Panc1 (cell line): Measurements from ENCODE around the gene OSTF1. TPM values are rescaled to one million over a fixed set of nuclear protein-coding genes. Genes with fewer than 3 reads are reported as not detected.

Source experiments
- ATAC-seq: fragments of 200-7000 bp; cut with Tn5 transposase; 2 replicates; pipeline ENCODE4 v1.9.1; 2020; ENCODE audit warnings: mild to moderate bottlenecking, moderate library complexity
- BruUV-seq: library from RNA; stranded (reverse); fragments of 400-500 nt; replicated peaks from 2 replicates; lab custom pipeline; 2021; lab: Mats Ljungman, UMichigan
- CTCF ChIA-PET: fragments of 300-600 bp; sonication (Branson Sonifier 250); formaldehyde crosslinking; loops from one replicate; lab custom pipeline; 2022; ENCODE audit warnings: antibody characterized with exemption; lab: Charles Lee
- POLR2A ChIA-PET: fragments of 300-600 bp; sonication (Branson Sonifier 250); formaldehyde crosslinking; loops from one replicate; lab custom pipeline; 2022; ENCODE audit warnings: antibody characterized with exemption; lab: Charles Lee
- DNase-seq: peaks from one replicate; pipeline ENCODE4 v3.0.0-alpha.2; 2010; ENCODE audit warnings: low read depth, low spot score
- H3K27ac ChIP-seq: 2 replicates; pipeline ENCODE4 v1.5.1; 2011; ENCODE audit warnings: mild to moderate bottlenecking, low read length, inconsistent platforms
- H3K27me3 ChIP-seq: fragments of 200-500 bp; sonication (Bioruptor generic); 2 replicates; pipeline ENCODE4 v1.6.0; 2014; ENCODE audit warnings: low read length, inconsistent platforms; ENCODE audit not compliant: control insufficient read depth, insufficient read depth
- H3K36me3 ChIP-seq: fragments of 200-500 bp; sonication (Bioruptor generic); 2 replicates; pipeline ENCODE4 v1.5.1; 2014; ENCODE audit warnings: inconsistent platforms, mild to moderate bottlenecking, low read length, moderate library complexity; ENCODE audit not compliant: control insufficient read depth, insufficient read depth
- H3K4me1 ChIP-seq: 2 replicates; pipeline ENCODE4 v1.5.1; 2011; ENCODE audit warnings: inconsistent platforms, mild to moderate bottlenecking, low read length, moderate library complexity; ENCODE audit not compliant: control insufficient read depth, insufficient read depth
- H3K4me3 ChIP-seq, 2 experiments: 2 replicates each; pipeline ENCODE4 v1.5.1; 2011 to 2012; ENCODE audit warnings: low read depth in 2 of 2, low read length in 2 of 2, mild to moderate bottlenecking in 2 of 2, inconsistent platforms in 1 of 2, moderate library complexity in 1 of 2
- H3K9me3 ChIP-seq: fragments of 200-500 bp; sonication (Bioruptor generic); 2 replicates; pipeline ENCODE4 v1.5.1; 2014; ENCODE audit warnings: low read depth, mild to moderate bottlenecking, inconsistent platforms, low read length, moderate library complexity; ENCODE audit not compliant: control insufficient read depth, insufficient read depth
- CTCF ChIP-seq: fragments of 450-650 bp; IDR thresholded peaks from 2 replicates; pipeline ENCODE4 v1.5.1; 2017; ENCODE audit warnings: mild to moderate bottlenecking
- POLR2AphosphoS5 ChIP-seq: IDR thresholded peaks from 2 replicates; pipeline ENCODE4 v1.6.1; 2012; ENCODE audit warnings: mild to moderate bottlenecking, low read depth, low read length, moderate library complexity
- REST ChIP-seq, 2 experiments: IDR thresholded peaks; 2 replicates each; pipeline ENCODE4 v1.6.1; 2011 to 2012; ENCODE audit warnings: low read depth in 2 of 2, control low read depth in 1 of 2, low read length in 1 of 2, mild to moderate bottlenecking in 1 of 2, moderate library complexity in 1 of 2; ENCODE audit not compliant: insufficient read depth in 1 of 2
- SIN3A ChIP-seq: IDR thresholded peaks from 2 replicates; pipeline ENCODE4 v1.6.1; 2012; ENCODE audit warnings: low read depth, mild to moderate bottlenecking, low read length, moderate library complexity, borderline replicate concordance; ENCODE audit not compliant: insufficient read depth
- TCF7L2 ChIP-seq: IDR thresholded peaks from 2 replicates; pipeline ENCODE4 v1.6.1; 2011; ENCODE audit warnings: mild to moderate bottlenecking, low read depth, low read length, inconsistent platforms
- in situ Hi-C: cut with HindIII; loops from 2 replicates; pipeline ENCODE4 v1.10.0; 2016; ENCODE audit warnings: low sequenced_read_pairs, low pct_unique_long_range_greater_than_20kb
- intact Hi-C: fragments of 100-400 bp; cut with micrococcal nuclease; formaldehyde crosslinking; loops from one replicate; pipeline ENCODE4 v1.10.0; 2022; ENCODE audit not compliant: unreplicated experiment
- total RNA-seq: library from RNA; stranded (reverse); gene quantifications from one replicate; pipeline ENCODE4 v1.2.1, GENCODE V29; 2021; ENCODE audit not compliant: unreplicated experiment

Gene OSTF1
- total RNA-seq, 1 experiment from 2014 or later = 24.6 TPM

- BruUV-seq = no TSS peak
- Histone ChIP-seq H3K27ac (no peak overlapping the region), H3K36me3 (no peaks in the 10 kb centered on the region), H3K9me3 (no peaks in the 10 kb centered on the region), H3K4me1 (no peaks in the 10 kb centered on the region), H3K27me3 (no peaks in the 10 kb centered on the region), H3K4me3 (no peak overlapping the region)
- no peak for TF ChIP-seq REST (IDR thresholded peaks at IDR 0.05; ENCODE audit: insufficient read depth in 1 of 2, low read depth in 2 of 2, low read length in 1 of 2)
- no peak for TF ChIP-seq SIN3A
- no peak for TF ChIP-seq TCF7L2
- no peak for TF ChIP-seq CTCF
- TF ChIP-seq POLR2AphosphoS5 = no peak
- intact Hi-C loops = no loop called here
- ChIA-PET CTCF (no interaction called here), POLR2A (no interaction called here)
- DNase-seq (no peak), ATAC-seq (no peak)
- in situ Hi-C loops = no loop called here
Measured at GRCh38 chr9:75132244-75132643, 43.9 kb downstream of the OSTF1 start.

- no peak overlapping the region for H3K27ac ChIP-seq
- in situ Hi-C loops = no loop called here
- H3K4me1 ChIP-seq = no peaks in the 10 kb centered on the region
- H3K27me3 ChIP-seq = no peaks in the 10 kb centered on the region
- POLR2A ChIA-PET = no interaction called here
- DNase-seq = no peak
- TF ChIP-seq REST (IDR thresholded peaks at IDR 0.05; ENCODE audit: insufficient read depth in 1 of 2, low read depth in 2 of 2, low read length in 1 of 2) (no peak), TCF7L2 (no peak), CTCF (no peak), POLR2AphosphoS5 (no peak), SIN3A (no peak)
- H3K4me3 ChIP-seq = no peak overlapping the region
- no TSS peak for BruUV-seq
- no peaks in the 10 kb centered on the region for H3K36me3 ChIP-seq
- intact Hi-C loops = no loop called here
- ATAC-seq = no peak
- CTCF ChIA-PET = interaction anchor here (0.6 kb wide), 2 partner anchors 8 to 42 kb away, joined by 3 to 6 read pairs; no protein-coding TSS in a partner anchor
- H3K9me3 ChIP-seq = no peaks in the 10 kb centered on the region
Measured at GRCh38 chr9:75133396-75133795, 45.1 kb downstream of the OSTF1 start.
